ENCODE data around the gene LLGL1.

The LLGL1 gene

GRCh38 chr17:18278867-18279266 is 53.4 kb downstream of the LLGL1 start:
- DNase-seq: no peak

- DNase-seq: no peak
These were observed 54.8 kb downstream of the LLGL1 start for GRCh38 chr17:18280249-18280648.

- no peak for DNase-seq
These were observed 55.4 kb downstream of the LLGL1 start for GRCh38 chr17:18280766-18281371.

- DNase-seq: no peak
These were observed 56.4 kb downstream of the LLGL1 start for GRCh38 chr17:18281788-18282187.

- no peak for DNase-seq
These were observed 59.9 kb downstream of the LLGL1 start for GRCh38 chr17:18285296-18285695.

DNA sequence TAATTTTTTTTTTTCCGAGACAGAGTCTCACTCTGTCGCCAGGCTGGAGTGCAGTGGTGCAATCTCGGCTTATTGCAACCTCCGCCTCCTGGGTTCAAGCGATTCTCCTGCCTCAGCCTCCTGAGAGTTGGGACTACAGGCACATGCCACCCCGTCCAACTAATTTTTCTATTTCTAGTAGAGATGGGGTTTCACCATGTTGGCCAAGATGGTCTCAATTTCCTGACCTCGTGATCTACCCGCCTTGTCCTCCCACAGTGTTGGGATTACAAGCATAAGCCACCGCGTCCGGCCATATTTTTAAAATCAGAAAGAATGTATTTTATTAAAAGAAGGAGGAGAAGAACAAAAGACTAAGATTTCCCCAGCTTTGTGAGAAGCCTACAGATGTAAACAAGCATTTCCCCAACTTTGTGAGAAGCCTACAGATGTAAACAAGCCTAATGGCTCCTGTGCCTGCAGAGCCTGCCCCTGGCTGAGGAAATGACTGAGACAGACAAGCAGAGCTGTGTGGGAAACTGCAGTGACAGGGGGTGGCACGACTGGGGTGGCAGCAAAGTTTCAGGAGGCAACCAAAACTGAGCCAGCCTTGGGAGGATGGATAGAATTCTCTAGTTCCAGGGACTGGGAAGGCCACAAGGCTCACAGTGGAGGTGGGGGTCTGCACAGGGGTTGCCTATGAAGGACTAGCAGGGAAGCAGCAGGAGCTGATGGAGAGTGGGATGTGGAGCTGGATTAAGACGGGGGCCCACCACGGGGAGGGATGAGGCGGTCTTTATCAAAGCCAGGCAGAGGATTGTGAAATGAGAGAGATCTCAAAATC is 66.5 kb downstream of the LLGL1 start:
- DNase-seq: no peak

All from T-helper 9 cell (primary cell).